HepG2 (cell line): ENCODE data around the gene LSM12. TPM values are rescaled to one million over a fixed set of nuclear protein-coding genes. Genes with fewer than 3 reads are reported as not detected.

Experiments
- ARID2 ChIP-seq: sonication (generic); formaldehyde crosslinking; IDR thresholded peaks from 2 replicates; pipeline ENCODE4 v1.8.1; 2022; ENCODE audit warnings: mild to moderate bottlenecking, missing genetic modification reagents, borderline replicate concordance
- CERS6 ChIP-seq: sonication (generic); formaldehyde crosslinking; IDR thresholded peaks from 2 replicates; pipeline ENCODE4 v1.5.0; 2020; ENCODE audit warnings: missing genetic modification reagents
- CREB1 ChIP-seq, 2 experiments: fragments of 450-650 bp in 1 of 2; IDR thresholded peaks; 2 replicates each; pipeline ENCODE4 v1.6.1; 2016 to 2017; ENCODE audit warnings: control low read depth in 1 of 2, mild to moderate bottlenecking in 1 of 2, missing compliant biosample characterization in 1 of 2, missing genetic modification characterization in 1 of 2
- DMTF1 ChIP-seq: sonication (generic); formaldehyde crosslinking; IDR thresholded peaks from 2 replicates; pipeline ENCODE4 v1.4.0; 2020; ENCODE audit warnings: mild to moderate bottlenecking, missing genetic modification reagents
- GTF2F1 ChIP-seq: fragments of 150-350 bp; IDR thresholded peaks from 2 replicates; pipeline ENCODE4 v1.6.1; 2014; ENCODE audit warnings: low read length
- GZF1 ChIP-seq: sonication (generic); formaldehyde crosslinking; IDR thresholded peaks from 2 replicates; pipeline ENCODE4 v1.5.1; 2020; ENCODE audit warnings: mild to moderate bottlenecking, missing genetic modification reagents
- KLF16 ChIP-seq, 2 experiments: sonication (generic) in 1 of 2; formaldehyde crosslinking in 1 of 2; IDR thresholded peaks; 2 replicates each; pipeline versions ENCODE4 v1.6.1 to v1.8.0; 2016 to 2023; ENCODE audit warnings: missing genetic modification reagents in 2 of 2, missing compliant biosample characterization in 1 of 2
- NCOA2 ChIP-seq: sonication (generic); formaldehyde crosslinking; IDR thresholded peaks from 2 replicates; pipeline ENCODE4 v1.8.0; 2022; ENCODE audit warnings: inconsistent platforms
- SOX13 ChIP-seq, 3 experiments: fragments of 450-650 bp in 1 of 3; sonication (generic) in 1 of 3; formaldehyde crosslinking in 1 of 3; IDR thresholded peaks in 2 of 3; conservative IDR thresholded peaks in 1 of 3; 2 replicates each; pipeline versions ENCODE4 v1.5.0 to v1.6.1; 2016 to 2020; ENCODE audit warnings: antibody characterized with exemption in 1 of 3, mild to moderate bottlenecking in 1 of 3, missing compliant biosample characterization in 1 of 3, missing genetic modification reagents in 1 of 3, moderate library complexity in 1 of 3
- SRF ChIP-seq: IDR thresholded peaks from 2 replicates; pipeline ENCODE4 v1.6.1; 2011; ENCODE audit warnings: mild to moderate bottlenecking, low read depth, low read length, moderate library complexity
- ZBTB38 ChIP-seq: sonication (generic); formaldehyde crosslinking; IDR thresholded peaks from 2 replicates; pipeline ENCODE4 v1.5.1; 2020; ENCODE audit warnings: mild to moderate bottlenecking, missing genetic modification reagents
- ZC3H13 ChIP-seq: sonication (generic); formaldehyde crosslinking; IDR thresholded peaks from 2 replicates; pipeline ENCODE4 v1.8.1; 2023; ENCODE audit warnings: mild to moderate bottlenecking, missing genetic modification reagents, moderate library complexity
- ZNF414 ChIP-seq: sonication (generic); formaldehyde crosslinking; IDR thresholded peaks from 2 replicates; pipeline ENCODE4 v1.5.0; 2020; ENCODE audit warnings: missing genetic modification reagents
- ZNF431 ChIP-seq: sonication (generic); formaldehyde crosslinking; IDR thresholded peaks from 2 replicates; pipeline ENCODE4 v1.9.0; 2022; ENCODE audit warnings: missing genetic modification reagents, low read depth, mild to moderate bottlenecking, borderline replicate concordance
- ZNF691 ChIP-seq: sonication (generic); formaldehyde crosslinking; IDR thresholded peaks from 2 replicates; pipeline ENCODE4 v1.4.0; 2020; ENCODE audit warnings: missing genetic modification reagents, low read depth, mild to moderate bottlenecking, borderline replicate concordance
- ZNF761 ChIP-seq: sonication (generic); formaldehyde crosslinking; conservative IDR thresholded peaks from 2 replicates; pipeline ENCODE4 v1.4.0; 2020; ENCODE audit warnings: mild to moderate bottlenecking, missing genetic modification reagents
- ZNF816 ChIP-seq: sonication (generic); formaldehyde crosslinking; IDR thresholded peaks from 2 replicates; pipeline ENCODE4 v1.8.0; 2022; ENCODE audit warnings: missing genetic modification reagents, mild to moderate bottlenecking, borderline replicate concordance
- ZNF839 ChIP-seq: sonication (generic); formaldehyde crosslinking; IDR thresholded peaks from 2 replicates; pipeline ENCODE4 v1.4.0; 2020; ENCODE audit warnings: missing genetic modification reagents, mild to moderate bottlenecking, borderline replicate concordance
- ZSCAN30 ChIP-seq: sonication (generic); formaldehyde crosslinking; IDR thresholded peaks from 2 replicates; pipeline ENCODE4 v1.5.0; 2020; ENCODE audit warnings: mild to moderate bottlenecking, missing genetic modification reagents
- polyA plus RNA-seq, 8 experiments: library from polyadenylated mRNA; depleted of rRNA in 3 of 8; stranded (reverse) in 7 of 8; unstranded in 1 of 8; fragments of >200 nt; fragmentation: Illumina TruSeq in 4 of 8; extraction: Trizol in 4 of 8; gene quantifications; 2 replicates each; pipeline versions ENCODE4 v1.2.1 to v1.2.3, GENCODE V29; 2011 to 2016; ENCODE audit warnings: low read depth in 4 of 8, missing spikeins in 1 of 8, mixed read lengths in 1 of 8; ENCODE audit not compliant: insufficient read depth in 1 of 8
- total RNA-seq, 5 experiments: library from RNA; depleted of rRNA; stranded (reverse); fragments of >200 nt; fragmentation: Illumina TruSeq; extraction: Trizol; gene quantifications; 2 replicates each; pipeline ENCODE4 v1.2.3, GENCODE V29; 2016; ENCODE audit warnings: low read depth in 1 of 5
- TF ChIP-seq, protein P1 (sequence below): sonication (generic); formaldehyde crosslinking; conservative IDR thresholded peaks from 2 replicates; pipeline ENCODE4 v1.4.0; 2020; ENCODE audit warnings: missing genetic modification reagents

Gene LSM12
- total and polyA plus RNA-seq, 2 of the 13 experiments (the other 11 are each of a cell fraction or from before 2014, with no cell fraction given): 52.8 to 55.7 TPM

DNA sequence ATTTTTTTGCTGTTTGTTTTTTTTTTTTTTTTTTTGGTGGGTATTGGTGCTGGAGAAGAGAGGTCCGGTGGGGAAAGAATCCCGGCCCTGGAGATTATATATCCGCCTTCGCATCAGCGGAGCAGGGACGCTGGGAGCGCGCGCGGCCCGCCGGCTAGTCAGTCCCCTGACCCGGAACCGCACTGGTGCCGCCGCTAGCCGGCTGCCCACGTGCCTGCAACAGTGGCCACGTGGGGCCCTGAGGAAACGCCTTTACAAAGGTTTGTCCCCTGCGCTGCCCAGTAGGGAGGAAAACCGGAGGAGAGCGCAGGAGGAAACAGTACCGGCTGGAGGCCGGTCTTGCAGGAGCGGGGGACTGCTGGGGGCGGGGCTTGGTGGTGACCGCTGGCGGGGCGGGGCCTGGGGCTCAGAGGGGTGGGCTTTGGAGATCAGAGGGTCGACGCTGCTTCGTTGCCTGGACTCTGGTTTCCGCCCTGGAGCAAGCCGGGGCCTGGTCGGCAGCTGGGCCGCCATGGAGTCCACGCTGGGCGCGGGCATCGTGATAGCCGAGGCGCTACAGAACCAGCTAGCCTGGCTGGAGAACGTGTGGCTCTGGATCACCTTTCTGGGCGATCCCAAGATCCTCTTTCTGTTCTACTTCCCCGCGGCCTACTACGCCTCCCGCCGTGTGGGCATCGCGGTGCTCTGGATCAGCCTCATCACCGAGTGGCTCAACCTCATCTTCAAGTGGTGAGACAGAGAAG is 4.2 kb upstream of the LSM12 start, which contains the start of gene G6PC3 (continued):
- peak; percentile 84; the same call in 1 of the 2 replicates for TF ChIP-seq ZSCAN30 (CRISPR knock-in tag)
- TF ChIP-seq, protein P1, sequence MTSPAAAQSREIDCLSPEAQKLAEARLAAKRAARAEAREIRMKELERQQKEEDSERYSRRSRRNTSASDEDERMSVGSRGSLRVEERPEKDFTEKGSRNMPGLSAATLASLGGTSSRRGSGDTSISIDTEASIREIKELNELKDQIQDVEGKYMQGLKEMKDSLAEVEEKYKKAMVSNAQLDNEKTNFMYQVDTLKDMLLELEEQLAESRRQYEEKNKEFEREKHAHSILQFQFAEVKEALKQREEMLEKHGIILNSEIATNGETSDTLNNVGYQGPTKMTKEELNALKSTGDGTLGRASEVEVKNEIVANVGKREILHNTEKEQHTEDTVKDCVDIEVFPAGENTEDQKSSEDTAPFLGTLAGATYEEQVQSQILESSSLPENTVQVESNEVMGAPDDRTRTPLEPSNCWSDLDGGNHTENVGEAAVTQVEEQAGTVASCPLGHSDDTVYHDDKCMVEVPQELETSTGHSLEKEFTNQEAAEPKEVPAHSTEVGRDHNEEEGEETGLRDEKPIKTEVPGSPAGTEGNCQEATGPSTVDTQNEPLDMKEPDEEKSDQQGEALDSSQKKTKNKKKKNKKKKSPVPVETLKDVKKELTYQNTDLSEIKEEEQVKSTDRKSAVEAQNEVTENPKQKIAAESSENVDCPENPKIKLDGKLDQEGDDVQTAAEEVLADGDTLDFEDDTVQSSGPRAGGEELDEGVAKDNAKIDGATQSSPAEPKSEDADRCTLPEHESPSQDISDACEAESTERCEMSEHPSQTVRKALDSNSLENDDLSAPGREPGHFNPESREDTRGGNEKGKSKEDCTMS: peak; percentile 30; the same call in 1 of the 2 replicates
- TF ChIP-seq NCOA2 (CRISPR knock-in tag): peak; percentile 80
- peak; percentile 71; the same call in 1 of the 2 replicates for TF ChIP-seq ZNF816 (CRISPR knock-in tag)
- peak; percentile 94 for TF ChIP-seq ARID2 (CRISPR knock-in tag)
- peak; percentile 96 for TF ChIP-seq ZBTB38 (CRISPR knock-in tag)
- peak; percentile 70; the same call in 1 of the 2 replicates for TF ChIP-seq ZNF414 (CRISPR knock-in tag)
- peak; percentile 51; the same call in 1 of the 2 replicates for TF ChIP-seq SOX13 (IDR thresholded peaks at IDR 0.05)
- peak in 1 of 2 experiments; percentile 79; a peak in 1 of 4 replicates for TF ChIP-seq SOX13 (CRISPR knock-in tag; conservative IDR thresholded peaks at IDR 0.05 in 1 of 2, IDR thresholded peaks at IDR 0.05 in 1 of 2)
- TF ChIP-seq GZF1: peak; percentile 92
- TF ChIP-seq ZNF431 (CRISPR knock-in tag): peak; percentile 91; the same call in 1 of the 2 replicates
- peak; percentile 95; the same call in 1 of the 2 replicates for TF ChIP-seq ZNF761 (CRISPR knock-in tag)
- TF ChIP-seq DMTF1: no peak
- TF ChIP-seq ZC3H13: peak; percentile 93
- TF ChIP-seq GTF2F1: 0 out of 2 replicates have a peak, but pooled peaks have one; percentile 57
- TF ChIP-seq KLF16 (CRISPR knock-in tag; IDR thresholded peaks at IDR 0.05): peak; percentile 45 to 100; a peak in 3 of 4 replicates
- TF ChIP-seq ZNF839: peak; percentile 93
- TF ChIP-seq CREB1 (IDR thresholded peaks at IDR 0.05): peak; percentile 63
- peak; percentile 69 for TF ChIP-seq CREB1 (CRISPR knock-in tag; IDR thresholded peaks at IDR 0.05)
- TF ChIP-seq SRF: peak; percentile 60; the same call in 1 of the 2 replicates
- peak; percentile 74; the same call in 1 of the 2 replicates for TF ChIP-seq ZNF691 (CRISPR knock-in tag)
- no peak for TF ChIP-seq CERS6 (CRISPR knock-in tag)
